CD4-positive, alpha-beta T cell treated with Interleukin-4 for 4 hours (primary cell): Measurements from ENCODE around the gene FGF13.

Source experiments
- DNase-seq: peaks from one replicate; pipeline ENCODE4 v3.0.0-alpha.2; 2020

Gene FGF13

DNA sequence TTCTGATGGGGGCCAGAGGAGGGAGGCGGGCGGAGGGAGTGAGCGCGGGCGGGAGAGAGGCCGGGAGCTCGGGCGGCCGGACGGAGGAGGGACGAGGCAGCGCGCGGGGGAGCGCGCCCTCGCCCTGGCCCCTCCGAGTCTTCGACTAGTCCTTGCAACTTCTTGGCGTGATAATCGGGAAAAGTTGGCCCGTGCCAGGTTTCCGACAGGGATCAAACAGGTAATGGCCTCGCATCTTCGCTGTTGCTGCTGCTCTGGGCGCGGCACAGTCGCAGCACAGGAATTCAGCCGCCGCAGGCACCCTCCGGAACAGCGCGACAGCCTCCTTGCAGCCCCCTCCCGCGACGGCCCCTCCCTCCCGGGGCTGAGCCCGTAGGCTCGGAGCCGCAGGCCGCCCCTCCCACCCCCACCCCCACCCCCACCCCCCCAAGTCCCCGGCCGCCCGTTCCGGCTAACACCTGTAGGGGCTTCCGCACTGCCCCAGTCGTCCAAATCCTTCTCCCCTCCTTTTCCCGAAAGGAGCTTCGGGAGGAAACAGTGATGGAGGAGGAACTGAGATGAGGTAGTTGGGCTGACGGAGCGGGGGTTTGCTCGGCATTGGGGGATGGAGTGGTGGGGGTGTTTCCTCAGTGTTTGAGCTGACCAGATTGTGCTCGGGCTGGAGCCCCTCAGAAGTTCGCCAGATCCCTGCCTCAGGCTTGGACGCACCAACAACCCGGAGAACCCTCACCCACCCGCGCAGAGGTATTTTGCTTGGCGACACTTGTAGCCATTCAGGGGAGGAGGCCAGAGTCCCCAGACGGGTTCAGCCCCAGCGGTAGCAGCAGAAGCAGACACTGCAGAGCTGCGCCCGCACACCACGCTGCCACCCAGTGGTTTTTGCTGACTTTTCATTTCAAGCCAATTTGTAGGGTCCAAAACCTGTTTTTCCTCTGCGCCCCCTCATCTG, at the start of gene FGF13:
TSS of gene FGF13 (minus strand) at position 319 of the 949 bp plus-strand sequence. CDS start 714 bp downstream, outside the sequence.
- no peak for DNase-seq

- DNase-seq, result no peak
Observed at GRCh38 chrX:138759217-138759943, 47.9 kb upstream of the FGF13 start.

GRCh38 chrX:138756234-138756633, 44.7 kb upstream of the FGF13 start:
- no peak for DNase-seq

DNA sequence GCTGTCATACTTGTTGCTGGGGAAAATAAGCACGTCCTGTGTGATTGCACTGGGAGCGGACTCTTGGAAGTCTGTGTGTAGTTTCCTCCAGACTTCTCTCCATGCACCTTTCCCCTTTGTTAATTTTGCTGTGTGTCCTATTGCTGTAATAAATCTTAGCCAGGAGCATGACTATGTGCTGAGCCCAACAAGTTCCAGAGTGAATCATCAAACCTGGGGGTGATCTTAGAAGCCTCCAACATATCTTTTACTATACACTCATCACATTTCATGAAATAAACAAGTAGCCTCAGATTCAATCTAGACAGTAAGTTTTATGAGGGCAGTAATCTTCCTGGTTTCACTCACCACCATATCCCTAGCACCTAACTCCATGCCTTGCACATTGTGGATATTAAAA, 43.3 kb upstream of the FGF13 start:
- no peak for DNase-seq

- DNase-seq, result no peak
Observed at GRCh38 chrX:138748480-138748879, 37.0 kb upstream of the FGF13 start.

- peak; percentile 1 for DNase-seq
Observed at GRCh38 chrX:138745196-138745595, 33.7 kb upstream of the FGF13 start.

DNA sequence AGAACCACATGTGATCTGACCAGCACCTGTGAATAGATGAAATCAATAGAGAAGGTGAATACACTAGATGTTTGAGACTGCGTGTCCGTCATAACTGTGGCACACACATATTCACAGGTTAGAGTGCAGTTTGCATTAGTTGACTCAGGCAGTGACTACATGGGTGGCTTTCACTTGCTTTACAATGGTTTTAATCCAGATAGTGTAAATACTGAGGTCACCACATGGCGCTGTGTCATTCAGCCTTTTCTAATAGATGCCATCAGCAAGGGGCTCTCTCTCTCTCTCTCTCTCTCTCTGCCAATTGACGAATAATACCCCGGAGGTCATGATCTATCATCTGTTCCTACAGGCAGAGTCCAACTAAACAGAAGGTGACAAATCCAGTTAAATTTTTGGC, 30.7 kb upstream of the FGF13 start:
- no peak for DNase-seq

- no peak for DNase-seq
Observed at GRCh38 chrX:138740341-138740740, 28.8 kb upstream of the FGF13 start.

GRCh38 chrX:138723301-138723700, 11.8 kb upstream of the FGF13 start:
- DNase-seq, result no peak

- no peak for DNase-seq
Observed at GRCh38 chrX:138719396-138719795, 7.9 kb upstream of the FGF13 start.

GRCh38 chrX:138718941-138719340, 7.4 kb upstream of the FGF13 start:
- DNase-seq, result no peak

GRCh38 chrX:138710866-138711341, 613 bp downstream of the FGF13 start:
- DNase-seq, result no peak

GRCh38 chrX:138709886-138710791, 1.4 kb downstream of the FGF13 start:
- no peak for DNase-seq

GRCh38 chrX:138708268-138708667, 3.2 kb downstream of the FGF13 start:
- no peak for DNase-seq

- DNase-seq, result no peak
Observed at GRCh38 chrX:138704596-138704995, 6.9 kb downstream of the FGF13 start.

GRCh38 chrX:138704101-138704500, 7.4 kb downstream of the FGF13 start:
- DNase-seq, result no peak

DNA sequence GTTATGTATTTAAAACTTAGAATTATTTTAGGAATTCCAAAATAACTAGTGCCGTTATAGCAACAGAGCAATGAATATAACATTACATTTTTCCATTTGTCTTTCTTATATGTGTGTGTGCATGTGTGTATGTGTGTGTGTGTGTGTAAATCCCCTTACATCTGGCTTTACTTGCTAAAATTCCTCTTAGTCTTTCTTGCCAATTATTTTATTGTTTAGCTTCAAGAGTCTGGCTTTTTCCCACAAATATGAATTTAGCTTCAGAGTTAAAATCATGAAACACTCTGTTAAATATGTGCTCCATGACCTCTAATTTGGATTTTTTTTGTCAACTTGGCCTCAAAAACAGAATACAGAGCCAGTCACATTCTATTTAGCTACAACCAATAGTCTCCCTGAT, 18.9 kb downstream of the FGF13 start:
- DNase-seq, result no peak

- no peak for DNase-seq
Observed at GRCh38 chrX:138691186-138691585, 20.3 kb downstream of the FGF13 start.

DNA sequence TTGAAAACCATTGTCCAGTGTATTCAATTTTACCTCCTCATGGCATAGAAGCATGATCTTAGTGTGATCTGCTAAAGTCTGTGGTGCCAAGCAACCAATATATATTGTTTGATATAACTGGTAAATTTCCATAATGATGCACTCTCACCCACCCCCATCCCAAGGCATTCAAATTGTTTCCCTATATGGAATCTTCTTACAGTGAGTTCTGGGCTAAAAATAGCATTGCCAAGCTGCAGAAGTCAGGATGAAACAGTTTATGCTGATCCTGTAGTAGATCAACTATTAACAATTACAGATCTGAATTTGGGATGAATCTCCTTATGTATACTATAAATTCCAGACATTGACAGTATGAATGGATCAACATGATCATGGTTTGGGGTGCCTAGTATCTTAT, 20.9 kb downstream of the FGF13 start:
- no peak for DNase-seq

GRCh38 chrX:138683600-138683999, 27.9 kb downstream of the FGF13 start:
- DNase-seq, result no peak

DNA sequence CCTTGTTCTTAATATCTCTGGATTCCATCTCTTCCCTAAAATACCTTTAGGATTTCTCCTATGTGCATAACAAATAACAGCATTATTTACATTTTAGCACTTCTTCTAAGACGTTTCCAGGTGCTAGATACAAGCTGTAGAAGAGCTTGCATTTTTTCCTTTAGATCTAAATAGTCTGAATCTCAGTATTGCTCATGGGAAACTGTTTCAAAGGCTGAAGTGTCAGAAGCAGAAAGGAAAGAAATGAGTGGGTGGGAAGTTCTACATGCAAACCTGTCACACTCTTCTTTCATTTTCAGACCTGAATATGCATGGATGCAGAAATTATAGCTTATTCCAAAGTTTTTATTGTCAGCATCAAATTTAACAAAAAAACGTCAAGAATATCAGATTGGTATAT, 41.8 kb downstream of the FGF13 start:
- DNase-seq, result no peak

GRCh38 chrX:138664466-138664865, 47.1 kb downstream of the FGF13 start:
- no peak for DNase-seq

DNA sequence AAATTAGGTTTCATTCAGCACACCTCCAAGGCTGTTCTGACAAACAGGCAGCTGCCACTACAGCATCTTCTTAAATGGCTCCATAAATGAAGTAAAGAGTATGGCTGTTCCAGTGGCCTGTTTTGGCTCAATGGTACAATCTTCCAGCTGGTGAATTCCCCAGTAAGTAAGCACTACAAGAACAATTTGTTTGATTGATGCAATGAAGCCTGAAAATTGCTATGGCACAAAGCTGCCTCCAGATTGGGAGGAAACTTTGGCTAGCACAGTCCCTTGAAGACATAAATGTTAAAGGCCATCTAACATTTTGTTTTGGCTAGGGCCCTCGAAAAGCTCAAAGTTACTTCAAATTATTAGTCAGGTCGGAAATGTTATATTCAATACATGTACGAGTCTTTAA, 47.5 kb downstream of the FGF13 start:
- no peak for DNase-seq
